Measurements from ENCODE around the gene ZNF595.
"Not testable (repeated sequence)": the region's sequence is repeated elsewhere in the genome, so short reads cannot be mapped to it uniquely, and the experiment has no call there.

The ZNF595 gene

GRCh38 chr4:52804-53479 is at the start of gene ZNF595:
Gene ZNF595 (plus strand): TSS chr4:53321. CDS start chr4:53489, 168 bp downstream.
- not testable (repeated sequence) for DNase-seq (ENCODE audit: low read depth, low spot score)

GRCh38 chr4:9937-10870 is 42.9 kb upstream of the ZNF595 start:
- not testable (repeated sequence) for DNase-seq (ENCODE audit: low read depth, low spot score)

- not testable (repeated sequence) for DNase-seq (ENCODE audit: low read depth, low spot score)
Observed at GRCh38 chr4:11095-11815, 41.9 kb upstream of the ZNF595 start.

- not testable (repeated sequence) for DNase-seq (ENCODE audit: low read depth, low spot score)
Observed at GRCh38 chr4:11816-12417, 41.2 kb upstream of the ZNF595 start.

GRCh38 chr4:18128-18527 is 35.0 kb upstream of the ZNF595 start:
- not testable (repeated sequence) for DNase-seq (ENCODE audit: low read depth, low spot score)

- DNase-seq (ENCODE audit: low read depth, low spot score), result not testable (repeated sequence)
Observed at GRCh38 chr4:18589-18988, 34.5 kb upstream of the ZNF595 start.

GRCh38 chr4:22882-23281 is 30.2 kb upstream of the ZNF595 start:
- DNase-seq (ENCODE audit: low read depth, low spot score), result not testable (repeated sequence)

- not testable (repeated sequence) for DNase-seq (ENCODE audit: low read depth, low spot score)
Observed at GRCh38 chr4:24359-24758, 28.8 kb upstream of the ZNF595 start.

- not testable (repeated sequence) for DNase-seq (ENCODE audit: low read depth, low spot score)
Observed at GRCh38 chr4:27501-27900, 25.6 kb upstream of the ZNF595 start.

GRCh38 chr4:28767-29542 is 24.2 kb upstream of the ZNF595 start:
- not testable (repeated sequence) for DNase-seq (ENCODE audit: low read depth, low spot score)

GRCh38 chr4:33314-33713 is 19.8 kb upstream of the ZNF595 start:
- not testable (repeated sequence) for DNase-seq (ENCODE audit: low read depth, low spot score)

- not testable (repeated sequence) for DNase-seq (ENCODE audit: low read depth, low spot score)
Observed at GRCh38 chr4:36559-37415, 16.3 kb upstream of the ZNF595 start.

- DNase-seq (ENCODE audit: low read depth, low spot score), result not testable (repeated sequence)
Observed at GRCh38 chr4:38202-38601, 14.9 kb upstream of the ZNF595 start.

- DNase-seq (ENCODE audit: low read depth, low spot score), result not testable (repeated sequence)
Observed at GRCh38 chr4:43375-43774, 9.7 kb upstream of the ZNF595 start.

GRCh38 chr4:51253-51652 is 1.9 kb upstream of the ZNF595 start:
- DNase-seq (ENCODE audit: low read depth, low spot score), result not testable (repeated sequence)

- not testable (repeated sequence) for DNase-seq (ENCODE audit: low read depth, low spot score)
Observed at GRCh38 chr4:51655-52277, 1.4 kb upstream of the ZNF595 start.

GRCh38 chr4:53521-53920 is 400 bp downstream of the ZNF595 start:
- DNase-seq (ENCODE audit: low read depth, low spot score), result not testable (repeated sequence)

GRCh38 chr4:64733-65132 is 11.6 kb downstream of the ZNF595 start:
- DNase-seq (ENCODE audit: low read depth, low spot score), result not testable (repeated sequence)

GRCh38 chr4:71830-72229 is 18.7 kb downstream of the ZNF595 start:
- DNase-seq (ENCODE audit: low read depth, low spot score), result no peak
